OCI-LY7 (cell line): ENCODE measurements around the gene USP22. TPM values are rescaled to one million over a fixed set of nuclear protein-coding genes. Genes with fewer than 3 reads are reported as not detected.

Experiments used
- BruUV-seq: library from RNA; stranded (reverse); fragments of 400-500 nt; replicated peaks from 2 replicates; lab custom pipeline; 2021; lab: Mats Ljungman, UMichigan
- CTCF ChIA-PET: fragments of 300-600 bp; sonication (Branson Sonifier 250); formaldehyde crosslinking; loops from one replicate; lab custom pipeline; 2022; ENCODE audit warnings: antibody characterized with exemption; ENCODE audit not compliant: unreplicated experiment; lab: Charles Lee
- POLR2A ChIA-PET: fragments of 300-600 bp; sonication (Branson Sonifier 250); formaldehyde crosslinking; loops from one replicate; lab custom pipeline; 2022; ENCODE audit warnings: antibody characterized with exemption; lab: Charles Lee
- DNase-seq: peaks from one replicate; pipeline ENCODE4 v3.0.0-alpha.2; 2015; ENCODE audit warnings: low spot score
- H2AFZ ChIP-seq: fragments of 200-600 bp; sonication (generic), shearing (Covaris generic); 2 replicates; pipeline ENCODE4 v1.6.1; 2014; ENCODE audit warnings: mild to moderate bottlenecking, antibody characterized with exemption, low read length, moderate library complexity
- H3K27ac ChIP-seq: fragments of 200-600 bp; sonication (generic); 2 replicates; pipeline ENCODE4 v1.5.1; 2014; ENCODE audit warnings: mixed run types, low read depth, mild to moderate bottlenecking, moderate library complexity, low read length, inconsistent platforms; ENCODE audit not compliant: poor library complexity, severe bottlenecking
- H3K36me3 ChIP-seq: fragments of 200-600 bp; sonication (generic); 2 replicates; pipeline ENCODE4 v1.6.1; 2014; ENCODE audit warnings: mild to moderate bottlenecking, antibody characterized with exemption, low read length, moderate library complexity, mixed read lengths; ENCODE audit not compliant: insufficient read depth
- H3K4me1 ChIP-seq: fragments of 200-600 bp; sonication (generic); 2 replicates; pipeline ENCODE4 v1.5.1; 2014; ENCODE audit warnings: mild to moderate bottlenecking, low read length; ENCODE audit not compliant: insufficient read depth, poor library complexity, severe bottlenecking
- H3K4me2 ChIP-seq: fragments of 200-600 bp; sonication (generic); 2 replicates; pipeline ENCODE4 v1.6.1; 2014; ENCODE audit warnings: mild to moderate bottlenecking, low read length
- H3K4me3 ChIP-seq: fragments of 200-600 bp; sonication (generic); 2 replicates; pipeline ENCODE4 v1.5.1; 2014; ENCODE audit warnings: mild to moderate bottlenecking, low read depth, low read length; ENCODE audit not compliant: poor library complexity, severe bottlenecking
- H3K79me2 ChIP-seq: fragments of 200-600 bp; sonication (generic); 2 replicates; pipeline ENCODE4 v1.6.1; 2016; ENCODE audit warnings: low read depth, mild to moderate bottlenecking, low read length, moderate library complexity, mixed read lengths; ENCODE audit not compliant: insufficient read depth
- H3K9me2 ChIP-seq: fragments of 200-600 bp; sonication (generic); 2 replicates; pipeline ENCODE4 v1.6.1; 2016; ENCODE audit warnings: mild to moderate bottlenecking, low read length, mixed read lengths; ENCODE audit not compliant: insufficient read depth
- H3K9me3 ChIP-seq: fragments of 200-600 bp; sonication (generic); 2 replicates; pipeline ENCODE4 v1.6.1; 2014; ENCODE audit warnings: mild to moderate bottlenecking, mixed run types, low read length, mixed read lengths
- H4K20me1 ChIP-seq: fragments of 200-600 bp; sonication (generic); 2 replicates; pipeline ENCODE4 v1.6.1; 2014; ENCODE audit warnings: mild to moderate bottlenecking, antibody characterized with exemption, low read length, moderate library complexity, mixed read lengths; ENCODE audit not compliant: insufficient read depth
- CTCF ChIP-seq: fragments of 200-600 bp; sonication (generic); conservative IDR thresholded peaks from 2 replicates; pipeline ENCODE4 v1.5.1; 2014; ENCODE audit warnings: mild to moderate bottlenecking, antibody characterized with exemption, low read length, moderate library complexity, mixed read lengths
- EZH2phosphoT487 ChIP-seq: fragments of 200-600 bp; sonication (generic); IDR thresholded peaks from 2 replicates; pipeline ENCODE4 v1.6.1; 2018; ENCODE audit warnings: low read depth, borderline replicate concordance, mild to moderate bottlenecking, mixed run types, antibody characterized with exemption, low read length, moderate library complexity, mixed read lengths
- intact Hi-C: fragments of 100-400 bp; cut with micrococcal nuclease; formaldehyde crosslinking; loops from one replicate; pipeline ENCODE4 v1.10.0; 2022; ENCODE audit not compliant: unreplicated experiment
- total RNA-seq, 2 experiments: library from RNA; depleted of rRNA in 1 of 2; stranded (reverse); fragments of >200 nt in 1 of 2; shearing (Covaris generic) in 1 of 2; gene quantifications; 2 replicates each; pipeline ENCODE4 v1.2.3, GENCODE V29; 2014 to 2022

Gene USP22
- total RNA-seq, 2 experiments from 2014 or later = 180 to 302 TPM

- no TSS peak for BruUV-seq
- H3K27ac ChIP-seq = no peak overlapping the region
- no peaks in the 10 kb centered on the region for H4K20me1 ChIP-seq
- H2AFZ ChIP-seq = no peak overlapping the region
- no peaks in the 10 kb centered on the region for H3K79me2 ChIP-seq
- TF ChIP-seq CTCF (no peak), EZH2phosphoT487 (no peak)
- POLR2A ChIA-PET = interaction anchor here (0.6 kb wide), 1 partner anchor 354 kb away, joined by 3 read pairs; no protein-coding TSS in a partner anchor
- 0 out of 2 replicates have a peak, but pooled peaks cover 8% of the 10 kb centered on the region for H3K9me3 ChIP-seq
- no peak for DNase-seq
- H3K4me1 ChIP-seq = peaks cover 9% of the 10 kb centered on the region
- no peaks in the 10 kb centered on the region for H3K9me2 ChIP-seq
- H3K4me3 ChIP-seq = no peak overlapping the region
- intact Hi-C loops = no loop called here
- H3K36me3 ChIP-seq = no peaks in the 10 kb centered on the region
- H3K4me2 ChIP-seq = no peak overlapping the region
- CTCF ChIA-PET = no interaction called here
Observed at GRCh38 chr17:21082001-21082436, 39.2 kb upstream of the USP22 start.

- Histone ChIP-seq H3K4me3 (no peak overlapping the region), H4K20me1 (no peaks in the 10 kb centered on the region), H3K36me3 (no peaks in the 10 kb centered on the region), H3K9me3 (0 out of 2 replicates have a peak, but pooled peaks cover 8% of the 10 kb centered on the region), H3K4me1 (peaks cover 9% of the 10 kb centered on the region), H2AFZ (no peak overlapping the region), H3K27ac (no peak overlapping the region), H3K4me2 (no peak overlapping the region), H3K9me2 (no peaks in the 10 kb centered on the region), H3K79me2 (no peaks in the 10 kb centered on the region)
- intact Hi-C loops = no loop called here
- no peak for TF ChIP-seq CTCF
- no peak for TF ChIP-seq EZH2phosphoT487
- BruUV-seq = no TSS peak
- DNase-seq = no peak
- CTCF ChIA-PET = no interaction called here
- POLR2A ChIA-PET = interaction anchor here (0.6 to 1.9 kb wide), 5 partner anchors 9 to 36 kb away, joined by 3 to 5 read pairs (median 4); partner anchors contain the start of gene USP22
Observed at GRCh38 chr17:21079196-21079595, 36.4 kb upstream of the USP22 start.

GRCh38 chr17:21078016-21078780 is 35.4 kb upstream of the USP22 start:
- Histone ChIP-seq H4K20me1 (no peaks in the 10 kb centered on the region), H3K9me2 (no peaks in the 10 kb centered on the region), H3K9me3 (0 out of 2 replicates have a peak, but pooled peaks cover 8% of the 10 kb centered on the region), H3K36me3 (no peaks in the 10 kb centered on the region), H2AFZ (no peak overlapping the region), H3K4me1 (peaks cover 2% of the 10 kb centered on the region), H3K4me2 (no peak overlapping the region), H3K79me2 (no peaks in the 10 kb centered on the region), H3K4me3 (no peak overlapping the region), H3K27ac (no peak overlapping the region)
- CTCF ChIA-PET = no interaction called here
- no peak for DNase-seq
- no peak for TF ChIP-seq CTCF
- no peak for TF ChIP-seq EZH2phosphoT487
- intact Hi-C loops = no loop called here
- BruUV-seq = no TSS peak
- POLR2A ChIA-PET = interaction anchor here (1.1 to 1.9 kb wide), 4 partner anchors 13 to 35 kb away, joined by 3 to 5 read pairs (median 4); no protein-coding TSS in a partner anchor
